Tibial artery (tissue), 4 donors: Measurements from ENCODE around the gene ACCSL.

Experiments
- DNase-seq, 2 donors: peaks; one replicate each; pipeline ENCODE4 v3.0.0-alpha.2; 2019
- H3K27ac ChIP-seq, 2 donors: fragments of 200-600 bp; sonication (generic) in 1 of 2; 1 replicate in 1 of 2; 2 replicates in 1 of 2; pipeline ENCODE4 v1.5.1; 2018 to 2019; ENCODE audit warnings: mild to moderate bottlenecking in 1 of 2
- H3K27me3 ChIP-seq, 2 donors: fragments of 200-600 bp; sonication (generic) in 1 of 2; one replicate each; pipeline versions ENCODE4 v1.5.1 to v1.6.0; 2016 to 2019
- H3K36me3 ChIP-seq, 3 donors: fragments of 200-600 bp; sonication (generic) in 2 of 3; one replicate each; pipeline ENCODE4 v1.5.1; 2016 to 2019; ENCODE audit warnings: mild to moderate bottlenecking in 2 of 3
- H3K4me1 ChIP-seq, 4 donors: fragments of 200-600 bp; sonication (generic) in 2 of 4; 1 replicate in 3 of 4; 2 replicates in 1 of 4; pipeline ENCODE4 v1.5.1; 2016 to 2019
- H3K4me3 ChIP-seq, 2 donors: fragments of 200-600 bp; sonication (generic) in 1 of 2; 1 replicate in 1 of 2; 2 replicates in 1 of 2; pipeline ENCODE4 v1.5.1; 2018 to 2019; ENCODE audit warnings: mild to moderate bottlenecking in 2 of 2
- H3K9me3 ChIP-seq, 3 donors: fragments of 200-600 bp; sonication (generic) in 1 of 3; one replicate each; pipeline ENCODE4 v1.5.1; 2016 to 2019
- CTCF ChIP-seq, 2 experiments: fragments of 200-600 bp in 1 of 2; fragments of 450-650 bp in 1 of 2; IDR thresholded peaks; one replicate each; pipeline ENCODE4 v1.5.1; 2017 to 2019; ENCODE audit warnings: antibody characterized with exemption in 2 of 2, mild to moderate bottlenecking in 1 of 2, moderate library complexity in 1 of 2
- intact Hi-C: fragments of 100-400 bp; cut with DNase I; formaldehyde crosslinking; loops from one replicate; pipeline ENCODE4 v1.15.0; 2023; ENCODE audit warnings: low total_unique reads

The ACCSL gene

GRCh38 chr11:44015624-44016007 is 32.2 kb upstream of the ACCSL start:
- intact Hi-C loops = no loop called here
- H3K27ac ChIP-seq = peak overlapping the region; percentile 78 to 80

GRCh38 chr11:44016131-44016530 is 31.6 kb upstream of the ACCSL start:
- H3K27me3 ChIP-seq = no peaks in the 10 kb centered on the region
- peak; percentile 88 to 97 for DNase-seq
- no peak for TF ChIP-seq CTCF (IDR thresholded peaks at IDR 0.05)
- H3K4me3 ChIP-seq = no peak overlapping the region
- H3K36me3 ChIP-seq = no peaks in the 10 kb centered on the region
- intact Hi-C loops = no loop called here
- peaks cover 0 to 82% (median 50%) of the 10 kb centered on the region in 4 donors for H3K4me1 ChIP-seq
- H3K27ac ChIP-seq = peak overlapping the region; percentile 78 to 80
- no peaks in the 10 kb centered on the region for H3K9me3 ChIP-seq

More at GRCh38 chr11:44015624-44016007, 32.2 kb upstream of the ACCSL start:
- TF ChIP-seq CTCF (IDR thresholded peaks at IDR 0.05) = no peak
- no peak for DNase-seq
- Histone ChIP-seq H3K36me3 (no peaks in the 10 kb centered on the region), H3K4me3 (no peak overlapping the region), H3K27me3 (no peaks in the 10 kb centered on the region), H3K9me3 (no peaks in the 10 kb centered on the region), H3K4me1 (peaks cover 0 to 88% (median 55%) of the 10 kb centered on the region in 4 donors)

DNA sequence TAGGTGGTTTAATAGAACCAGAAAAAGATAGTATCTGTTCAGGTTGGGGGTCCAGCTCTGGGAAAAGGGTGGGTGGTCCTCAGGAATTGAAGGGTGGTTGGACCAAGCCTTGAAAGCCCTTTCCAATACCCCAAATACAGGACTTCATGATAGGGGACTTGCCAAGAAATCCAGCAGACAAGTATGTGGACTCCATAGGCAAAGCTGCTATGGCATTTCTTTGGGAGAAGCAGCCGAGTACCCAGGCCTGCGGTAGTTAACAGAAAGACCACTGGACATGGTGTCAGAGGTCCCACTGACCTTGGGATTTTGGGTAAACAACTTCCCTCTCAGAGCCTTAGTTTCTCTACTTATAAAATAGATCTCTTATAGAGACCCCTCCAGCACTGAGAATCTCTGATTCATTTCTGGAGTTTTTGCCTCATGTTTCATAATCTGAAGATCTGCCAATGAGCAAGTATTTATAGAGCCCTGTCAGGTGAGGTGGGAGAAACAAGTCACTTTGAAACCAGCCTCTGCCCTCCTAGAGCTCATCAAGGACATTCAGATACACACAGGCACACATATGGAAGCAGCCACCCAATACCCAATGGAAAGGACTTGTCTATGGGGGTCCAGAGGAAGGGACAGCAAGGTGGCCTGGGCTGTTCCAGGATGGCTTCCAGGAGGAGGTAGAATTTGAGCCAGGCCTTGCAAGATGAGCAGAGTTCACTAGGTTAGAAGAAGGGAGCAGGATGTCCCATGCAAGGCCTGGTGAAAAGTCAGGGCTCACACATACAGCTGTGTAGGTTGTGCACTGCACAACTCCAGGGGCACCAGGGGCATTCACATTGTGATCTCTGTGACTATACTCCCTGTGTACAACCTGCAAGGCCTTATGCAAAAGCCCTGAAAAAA is 31.0 kb upstream of the ACCSL start:
- intact Hi-C loops = no loop called here
- no peak for TF ChIP-seq CTCF (IDR thresholded peaks at IDR 0.05)
- no peak overlapping the region for H3K4me3 ChIP-seq
- H3K27ac ChIP-seq = peak overlapping the region; percentile 78 to 80
- peak; percentile 20 to 58 for DNase-seq
- peaks cover 0 to 76% (median 45%) of the 10 kb centered on the region in 4 donors for H3K4me1 ChIP-seq
- no peaks in the 10 kb centered on the region for H3K27me3 ChIP-seq
- no peaks in the 10 kb centered on the region for H3K9me3 ChIP-seq
- no peaks in the 10 kb centered on the region for H3K36me3 ChIP-seq

DNA sequence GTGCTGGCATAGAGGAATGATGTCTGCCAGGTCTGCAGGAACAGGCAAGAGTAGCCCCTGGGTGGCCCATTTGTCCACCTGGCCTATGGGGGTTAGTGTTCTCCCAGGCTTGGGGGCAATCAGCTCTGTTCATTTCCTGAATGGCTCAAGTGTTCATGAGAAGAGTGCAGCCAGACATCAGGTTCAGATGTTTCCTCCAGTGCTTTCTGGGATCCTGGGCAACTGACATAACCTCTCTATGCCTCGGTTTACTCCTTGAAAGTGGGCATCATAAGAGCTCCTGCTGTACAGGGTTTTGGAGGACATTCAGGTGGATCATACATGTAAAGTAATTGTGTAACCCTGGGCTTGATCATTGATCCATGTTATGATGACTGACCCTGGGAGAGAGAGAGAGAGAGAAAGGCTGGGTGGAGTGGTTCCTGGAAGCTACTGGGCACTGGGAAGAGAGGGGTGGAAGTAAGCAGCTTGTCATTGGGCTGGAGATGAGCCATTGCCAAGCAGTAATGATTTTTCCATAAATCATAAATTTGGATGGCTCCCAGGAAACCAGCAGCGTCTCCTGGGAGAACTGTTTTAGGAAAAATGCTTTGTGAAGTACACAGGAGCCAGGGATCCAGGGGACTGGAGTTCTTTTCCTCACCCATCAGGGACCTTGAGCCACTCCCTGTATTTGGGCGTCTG is 30.2 kb upstream of the ACCSL start:
- Histone ChIP-seq H3K27me3 (no peaks in the 10 kb centered on the region), H3K4me3 (no peak overlapping the region), H3K4me1 (peaks cover 0 to 68% (median 44%) of the 10 kb centered on the region in 4 donors), H3K36me3 (no peaks in the 10 kb centered on the region), H3K9me3 (no peaks in the 10 kb centered on the region), H3K27ac (peak overlapping the region; percentile 78 to 80)
- TF ChIP-seq CTCF (IDR thresholded peaks at IDR 0.05) = no peak
- intact Hi-C loops = no loop called here
- DNase-seq = peak; percentile 21 to 77

GRCh38 chr11:44018127-44018521 is 29.7 kb upstream of the ACCSL start:
- TF ChIP-seq CTCF (IDR thresholded peaks at IDR 0.05) = no peak
- Histone ChIP-seq H3K4me1 (peaks cover 0 to 62% (median 44%) of the 10 kb centered on the region in 4 donors), H3K4me3 (no peak overlapping the region), H3K36me3 (no peaks in the 10 kb centered on the region), H3K27me3 (no peaks in the 10 kb centered on the region), H3K27ac (peak overlapping the region; percentile 78 to 80), H3K9me3 (no peaks in the 10 kb centered on the region)
- DNase-seq = peak; percentile 20 to 66
- intact Hi-C loops = no loop called here
